ENCODE data around the gene HOXC4. TPM values are rescaled to one million over a fixed set of nuclear protein-coding genes. Genes with fewer than 3 reads are reported as not detected.

Gene HOXC4
- total RNA-seq, 2 donors from 2014 or later, result not detected

DNA sequence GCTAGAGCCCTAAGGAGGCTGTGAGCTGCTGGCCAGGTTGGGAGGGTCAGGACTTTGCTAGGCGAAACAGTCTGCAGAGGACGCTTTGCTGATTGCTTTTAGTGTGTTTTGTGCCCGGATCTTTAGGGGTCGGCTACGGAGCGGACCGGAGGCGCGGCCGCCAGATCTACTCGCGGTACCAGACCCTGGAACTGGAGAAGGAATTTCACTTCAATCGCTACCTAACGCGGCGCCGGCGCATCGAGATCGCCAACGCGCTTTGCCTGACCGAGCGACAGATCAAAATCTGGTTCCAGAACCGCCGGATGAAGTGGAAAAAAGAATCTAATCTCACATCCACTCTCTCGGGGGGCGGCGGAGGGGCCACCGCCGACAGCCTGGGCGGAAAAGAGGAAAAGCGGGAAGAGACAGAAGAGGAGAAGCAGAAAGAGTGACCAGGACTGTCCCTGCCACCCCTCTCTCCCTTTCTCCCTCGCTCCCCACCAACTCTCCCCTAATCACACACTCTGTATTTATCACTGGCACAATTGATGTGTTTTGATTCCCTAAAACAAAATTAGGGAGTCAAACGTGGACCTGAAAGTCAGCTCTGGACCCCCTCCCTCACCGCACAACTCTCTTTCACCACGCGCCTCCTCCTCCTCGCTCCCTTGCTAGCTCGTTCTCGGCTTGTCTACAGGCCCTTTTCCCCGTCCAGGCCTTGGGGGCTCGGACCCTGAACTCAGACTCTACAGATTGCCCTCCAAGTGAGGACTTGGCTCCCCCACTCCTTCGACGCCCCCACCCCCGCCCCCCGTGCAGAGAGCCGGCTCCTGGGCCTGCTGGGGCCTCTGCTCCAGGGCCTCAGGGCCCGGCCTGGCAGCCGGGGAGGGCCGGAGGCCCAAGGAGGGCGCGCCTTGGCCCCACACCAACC, 23.9 kb upstream of the HOXC4 start:
- TF ChIP-seq, protein P1, sequence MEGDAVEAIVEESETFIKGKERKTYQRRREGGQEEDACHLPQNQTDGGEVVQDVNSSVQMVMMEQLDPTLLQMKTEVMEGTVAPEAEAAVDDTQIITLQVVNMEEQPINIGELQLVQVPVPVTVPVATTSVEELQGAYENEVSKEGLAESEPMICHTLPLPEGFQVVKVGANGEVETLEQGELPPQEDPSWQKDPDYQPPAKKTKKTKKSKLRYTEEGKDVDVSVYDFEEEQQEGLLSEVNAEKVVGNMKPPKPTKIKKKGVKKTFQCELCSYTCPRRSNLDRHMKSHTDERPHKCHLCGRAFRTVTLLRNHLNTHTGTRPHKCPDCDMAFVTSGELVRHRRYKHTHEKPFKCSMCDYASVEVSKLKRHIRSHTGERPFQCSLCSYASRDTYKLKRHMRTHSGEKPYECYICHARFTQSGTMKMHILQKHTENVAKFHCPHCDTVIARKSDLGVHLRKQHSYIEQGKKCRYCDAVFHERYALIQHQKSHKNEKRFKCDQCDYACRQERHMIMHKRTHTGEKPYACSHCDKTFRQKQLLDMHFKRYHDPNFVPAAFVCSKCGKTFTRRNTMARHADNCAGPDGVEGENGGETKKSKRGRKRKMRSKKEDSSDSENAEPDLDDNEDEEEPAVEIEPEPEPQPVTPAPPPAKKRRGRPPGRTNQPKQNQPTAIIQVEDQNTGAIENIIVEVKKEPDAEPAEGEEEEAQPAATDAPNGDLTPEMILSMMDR (IDR thresholded peaks at IDR 0.05), result no peak
- H3K4me1 ChIP-seq, result no peaks in the 10 kb centered on the region
- no peak overlapping the region for H3K4me3 ChIP-seq
- no peaks in the 10 kb centered on the region for H3K36me3 ChIP-seq
- DNase-seq, result no peak
- H3K9me3 ChIP-seq, result no peaks in the 10 kb centered on the region
- no peak overlapping the region for H3K27ac ChIP-seq
- intact Hi-C loops (cut with DNase I), result loop anchor here (5.0 kb wide), 2 partner anchors 163 to 173 kb away; no protein-coding TSS in a partner anchor
- H3K27me3 ChIP-seq, result peaks cover 94% of the 10 kb centered on the region
- no peak overlapping the region for H3K9ac ChIP-seq (ENCODE audit: low read depth in 2 of 2, low read length in 2 of 2)

DNA sequence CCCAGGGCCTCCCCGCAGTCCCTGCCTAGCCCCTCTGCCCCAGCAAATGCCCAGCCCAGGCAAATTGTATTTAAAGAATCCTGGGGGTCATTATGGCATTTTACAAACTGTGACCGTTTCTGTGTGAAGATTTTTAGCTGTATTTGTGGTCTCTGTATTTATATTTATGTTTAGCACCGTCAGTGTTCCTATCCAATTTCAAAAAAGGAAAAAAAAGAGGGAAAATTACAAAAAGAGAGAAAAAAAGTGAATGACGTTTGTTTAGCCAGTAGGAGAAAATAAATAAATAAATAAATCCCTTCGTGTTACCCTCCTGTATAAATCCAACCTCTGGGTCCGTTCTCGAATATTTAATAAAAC, 23.2 kb upstream of the HOXC4 start:
- Histone ChIP-seq H3K9ac (ENCODE audit: low read depth in 2 of 2, low read length in 2 of 2) (no peak overlapping the region), H3K9me3 (no peaks in the 10 kb centered on the region), H3K4me3 (no peak overlapping the region), H3K27ac (no peak overlapping the region), H3K4me1 (no peaks in the 10 kb centered on the region), H3K36me3 (no peaks in the 10 kb centered on the region), H3K27me3 (peaks cover 97% of the 10 kb centered on the region)
- intact Hi-C loops (cut with DNase I), result loop anchor here (5.0 kb wide), 1 partner anchor 162 kb away; no protein-coding TSS in a partner anchor
- TF ChIP-seq, protein P1 (IDR thresholded peaks at IDR 0.05), result no peak
- DNase-seq, result no peak

DNA sequence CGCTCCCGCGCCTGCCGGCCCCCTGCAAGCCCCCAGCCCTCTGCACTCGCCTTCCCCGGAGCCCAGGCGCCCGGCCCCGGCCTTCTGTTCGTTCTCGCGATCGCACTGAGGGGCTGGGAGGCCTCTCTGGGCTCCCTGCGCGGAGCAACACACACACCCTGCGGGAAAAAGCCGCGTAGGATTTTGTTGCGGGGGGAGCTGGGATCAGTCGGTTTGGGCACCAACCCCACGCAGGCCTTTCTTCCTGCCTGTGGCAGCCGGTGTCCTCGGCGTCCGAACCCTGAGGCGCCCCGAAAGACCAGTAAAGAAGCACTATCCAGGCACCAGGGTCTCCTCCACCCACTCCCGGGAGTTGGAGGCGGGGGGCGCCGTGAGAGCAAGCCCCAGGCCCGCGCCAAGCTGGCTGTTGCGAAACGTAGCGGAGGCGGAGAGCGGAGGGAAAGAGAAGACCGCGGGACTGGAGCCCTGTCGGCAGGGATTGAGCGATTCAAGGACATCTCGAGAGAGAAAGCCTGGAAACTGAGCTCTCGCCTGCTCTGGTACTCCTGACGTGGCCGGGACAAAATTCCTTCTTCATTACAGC, 22.7 kb upstream of the HOXC4 start:
- no peaks in the 10 kb centered on the region for H3K9me3 ChIP-seq
- intact Hi-C loops (cut with DNase I), result loop anchor here (5.0 kb wide), 1 partner anchor 161 kb away; no protein-coding TSS in a partner anchor
- no peaks in the 10 kb centered on the region for H3K4me1 ChIP-seq
- no peak overlapping the region for H3K27ac ChIP-seq
- DNase-seq, result no peak
- peaks cover 97% of the 10 kb centered on the region for H3K27me3 ChIP-seq
- no peak overlapping the region for H3K9ac ChIP-seq (ENCODE audit: low read depth in 2 of 2, low read length in 2 of 2)
- no peaks in the 10 kb centered on the region for H3K36me3 ChIP-seq
- H3K4me3 ChIP-seq, result no peak overlapping the region
- TF ChIP-seq, protein P1 (IDR thresholded peaks at IDR 0.05), result no peak

DNA sequence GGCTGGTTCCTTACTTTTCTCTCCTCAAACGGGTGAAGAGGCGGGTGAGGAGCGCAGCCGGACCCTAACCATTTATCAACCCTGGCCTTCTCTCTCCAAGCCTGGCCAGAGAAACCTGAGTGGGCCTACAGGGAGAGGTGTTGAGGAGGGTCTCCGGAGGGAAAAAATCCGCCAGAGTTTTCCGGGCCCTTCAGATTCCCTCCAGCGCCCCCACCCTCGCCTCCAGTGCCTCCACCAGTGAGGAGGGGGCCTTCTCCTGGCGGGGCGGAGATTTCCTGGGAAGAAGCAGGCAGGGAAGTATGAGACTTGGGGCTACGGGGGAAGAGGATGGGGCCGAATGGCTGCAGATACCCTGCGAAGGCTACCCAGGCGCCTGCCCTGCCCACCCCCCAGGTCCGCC, 22.2 kb upstream of the HOXC4 start:
- H3K27ac ChIP-seq, result no peak overlapping the region
- H3K4me1 ChIP-seq, result no peaks in the 10 kb centered on the region
- H3K9me3 ChIP-seq, result no peaks in the 10 kb centered on the region
- TF ChIP-seq, protein P1 (IDR thresholded peaks at IDR 0.05), result no peak
- intact Hi-C loops (cut with DNase I), result loop anchor here (5.0 kb wide), 1 partner anchor 161 kb away; no protein-coding TSS in a partner anchor
- peaks cover 97% of the 10 kb centered on the region for H3K27me3 ChIP-seq
- H3K9ac ChIP-seq (ENCODE audit: low read depth in 2 of 2, low read length in 2 of 2), result no peak overlapping the region
- no peak for DNase-seq
- no peak overlapping the region for H3K4me3 ChIP-seq
- H3K36me3 ChIP-seq, result no peaks in the 10 kb centered on the region

DNA sequence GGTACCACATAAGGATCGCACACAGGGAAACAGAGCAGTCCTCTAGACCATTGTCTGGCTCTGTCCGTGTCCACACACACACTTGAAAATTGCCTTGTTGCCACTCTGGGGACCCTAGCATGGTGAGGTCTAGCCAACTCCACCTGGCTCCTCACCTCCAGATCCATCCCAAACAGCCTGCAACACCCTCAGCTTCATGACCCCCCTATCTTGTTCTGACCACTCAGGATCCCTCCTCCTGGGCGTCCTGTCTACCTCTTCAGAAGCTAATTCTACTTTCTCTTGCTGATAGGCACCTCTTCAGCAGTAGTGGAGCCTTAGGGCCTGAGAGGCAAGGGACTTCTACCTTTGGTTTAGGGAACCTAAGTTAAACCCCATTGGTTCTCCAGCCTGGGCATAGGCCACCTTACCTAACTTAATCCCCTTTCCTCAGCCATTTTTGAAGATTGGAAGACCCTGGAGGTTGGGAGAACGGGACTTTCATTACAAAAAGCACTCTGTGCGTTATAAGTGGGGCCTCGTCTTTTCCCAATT, 21.5 kb upstream of the HOXC4 start:
- DNase-seq, result no peak
- Histone ChIP-seq H3K27me3 (peaks cover 97% of the 10 kb centered on the region), H3K9ac (ENCODE audit: low read depth in 2 of 2, low read length in 2 of 2) (no peak overlapping the region), H3K4me1 (no peaks in the 10 kb centered on the region), H3K9me3 (no peaks in the 10 kb centered on the region), H3K27ac (no peak overlapping the region), H3K36me3 (no peaks in the 10 kb centered on the region), H3K4me3 (no peak overlapping the region)
- intact Hi-C loops (cut with DNase I), result loop anchor here (5.0 kb wide), 1 partner anchor 160 kb away; no protein-coding TSS in a partner anchor
- TF ChIP-seq, protein P1 (IDR thresholded peaks at IDR 0.05), result no peak

Data from colonic mucosa (tissue), 4 donors.